Thyroid gland (tissue), 4 donors: Measurements from ENCODE around the gene ST14. TPM values are rescaled to one million over a fixed set of nuclear protein-coding genes. Genes with fewer than 3 reads are reported as not detected.

ENCODE experiments used
- DNase-seq, 2 donors: peaks; one replicate each; pipeline ENCODE4 v3.0.0-alpha.2; 2019
- H3K27ac ChIP-seq, 3 donors: fragments of 200-600 bp; sonication (generic); 1 replicate in 2 of 3; 2 replicates in 1 of 3; pipeline ENCODE4 v1.5.1; 2016 to 2019; ENCODE audit warnings: mild to moderate bottlenecking in 1 of 3, moderate library complexity in 1 of 3
- H3K27me3 ChIP-seq: fragments of 200-600 bp; sonication (generic); one replicate; pipeline ENCODE4 v1.5.1; 2019
- H3K36me3 ChIP-seq, 2 donors: fragments of 200-600 bp; sonication (generic); one replicate each; pipeline ENCODE4 v1.5.1; 2016 to 2019
- H3K4me1 ChIP-seq, 2 donors: fragments of 200-600 bp; sonication (generic); one replicate each; pipeline ENCODE4 v1.5.1; 2017 to 2019
- H3K4me3 ChIP-seq, 3 donors: fragments of 200-600 bp; sonication (generic); replicated peaks in 1 of 3; 1 replicate in 2 of 3; 2 replicates in 1 of 3; pipeline ENCODE4 v1.5.1; 2016; ENCODE audit warnings: mild to moderate bottlenecking in 1 of 3
- H3K9me3 ChIP-seq: fragments of 200-600 bp; sonication (generic); one replicate; pipeline ENCODE4 v1.5.1; 2017
- POLR2A ChIP-seq, 2 donors: fragments of 450-650 bp; IDR thresholded peaks; one replicate each; pipeline ENCODE4 v1.6.1; 2017; ENCODE audit warnings: antibody characterized with exemption in 2 of 2, mild to moderate bottlenecking in 2 of 2, moderate library complexity in 1 of 2
- WGBS, 2 donors: methylation state at CpG; one replicate each; pipeline ENCODE4 v1.1.5; 2017; 5-methylcytosine and 5-hydroxymethylcytosine counted together
- intact Hi-C: fragments of 100-400 bp; cut with DNase I; formaldehyde crosslinking; loops from one replicate; pipeline ENCODE4 v1.15.1; 2023
- total RNA-seq, 4 donors: library from RNA; depleted of rRNA; stranded (reverse); fragments of >200 nt; gene quantifications; one replicate each; pipeline ENCODE4 v1.2.3, GENCODE V29; 2016
- TF ChIP-seq, protein P1 (sequence below), 6 experiments: fragments of 200-600 bp in 3 of 6; fragments of 450-650 bp in 3 of 6; sonication (generic) in 3 of 6; IDR thresholded peaks; one replicate each; pipeline ENCODE4 v1.5.1; 2016 to 2019; ENCODE audit warnings: antibody characterized with exemption in 6 of 6, mild to moderate bottlenecking in 2 of 6, inconsistent platforms in 1 of 6, moderate library complexity in 1 of 6

ST14 gene
- total RNA-seq, 4 donors from 2014 or later, result 53.3 to 102 (median 90.7) TPM

DNA sequence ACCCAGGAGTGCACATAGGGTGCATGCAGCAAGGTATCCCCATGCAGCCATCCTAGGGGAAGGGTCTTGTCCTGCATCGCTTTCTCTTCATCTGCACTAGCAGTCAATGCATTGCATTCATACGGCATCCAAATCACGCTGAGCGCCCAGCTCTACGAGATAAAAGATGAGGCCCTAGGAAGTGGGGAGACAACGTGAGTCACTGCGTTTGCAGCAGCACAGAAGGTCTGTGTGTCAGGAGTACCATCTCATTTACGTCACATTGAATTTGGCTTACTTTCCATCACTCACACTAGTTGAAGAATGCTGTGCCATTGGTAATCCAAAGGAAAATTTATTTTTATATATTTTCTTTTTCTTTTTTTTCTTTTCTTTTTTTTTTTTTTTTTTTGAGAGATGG lies 2.5 kb upstream of the ST14 start:
- Histone ChIP-seq H3K4me1 (peaks cover 15 to 25% of the 10 kb centered on the region in 2 donors), H3K36me3 (no peaks in the 10 kb centered on the region), H3K9me3 (no peaks in the 10 kb centered on the region), H3K27ac (no peak overlapping the region), H3K4me3 (no peak overlapping the region), H3K27me3 (no peaks in the 10 kb centered on the region)
- intact Hi-C loops, result no loop called here
- DNase-seq, result no peak
- TF ChIP-seq, protein P1, sequence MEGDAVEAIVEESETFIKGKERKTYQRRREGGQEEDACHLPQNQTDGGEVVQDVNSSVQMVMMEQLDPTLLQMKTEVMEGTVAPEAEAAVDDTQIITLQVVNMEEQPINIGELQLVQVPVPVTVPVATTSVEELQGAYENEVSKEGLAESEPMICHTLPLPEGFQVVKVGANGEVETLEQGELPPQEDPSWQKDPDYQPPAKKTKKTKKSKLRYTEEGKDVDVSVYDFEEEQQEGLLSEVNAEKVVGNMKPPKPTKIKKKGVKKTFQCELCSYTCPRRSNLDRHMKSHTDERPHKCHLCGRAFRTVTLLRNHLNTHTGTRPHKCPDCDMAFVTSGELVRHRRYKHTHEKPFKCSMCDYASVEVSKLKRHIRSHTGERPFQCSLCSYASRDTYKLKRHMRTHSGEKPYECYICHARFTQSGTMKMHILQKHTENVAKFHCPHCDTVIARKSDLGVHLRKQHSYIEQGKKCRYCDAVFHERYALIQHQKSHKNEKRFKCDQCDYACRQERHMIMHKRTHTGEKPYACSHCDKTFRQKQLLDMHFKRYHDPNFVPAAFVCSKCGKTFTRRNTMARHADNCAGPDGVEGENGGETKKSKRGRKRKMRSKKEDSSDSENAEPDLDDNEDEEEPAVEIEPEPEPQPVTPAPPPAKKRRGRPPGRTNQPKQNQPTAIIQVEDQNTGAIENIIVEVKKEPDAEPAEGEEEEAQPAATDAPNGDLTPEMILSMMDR (IDR thresholded peaks at IDR 0.05), result no peak
- no peak for TF ChIP-seq POLR2A (IDR thresholded peaks at IDR 0.05)
- WGBS, 2 donors, result 92 to 97% methylated on average over 8 of the region's 8 CpGs

DNA sequence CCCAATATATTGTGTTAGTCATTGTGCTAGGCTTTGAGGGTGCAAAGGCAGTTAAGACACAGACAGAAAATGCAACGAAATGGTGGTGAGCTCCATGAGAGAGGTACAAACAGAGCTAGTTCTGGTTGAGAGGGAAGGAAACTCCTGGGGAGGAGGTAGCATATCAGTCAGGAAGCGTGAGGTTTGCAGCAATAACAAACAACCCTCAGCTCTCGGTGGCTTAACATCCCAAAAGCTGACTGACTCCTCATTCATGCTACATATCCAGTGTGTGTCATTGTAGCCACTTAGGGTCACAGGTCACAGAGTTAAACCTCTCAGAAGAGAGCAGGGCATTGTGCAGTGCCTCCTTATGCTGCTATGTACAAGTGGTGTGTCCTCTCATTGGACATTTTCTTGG lies 1.7 kb upstream of the ST14 start:
- no peaks in the 10 kb centered on the region for H3K36me3 ChIP-seq
- TF ChIP-seq, protein P1 (IDR thresholded peaks at IDR 0.05), result no peak
- no peak for TF ChIP-seq POLR2A (IDR thresholded peaks at IDR 0.05)
- WGBS, 2 donors, result 83 to 87% methylated on average over 3 of the region's 3 CpGs
- intact Hi-C loops, result no loop called here
- H3K27me3 ChIP-seq, result no peaks in the 10 kb centered on the region
- H3K4me1 ChIP-seq, result peaks cover 15 to 25% of the 10 kb centered on the region in 2 donors
- no peak overlapping the region for H3K4me3 ChIP-seq
- no peak overlapping the region for H3K27ac ChIP-seq
- H3K9me3 ChIP-seq, result no peaks in the 10 kb centered on the region
- DNase-seq, result no peak

DNA sequence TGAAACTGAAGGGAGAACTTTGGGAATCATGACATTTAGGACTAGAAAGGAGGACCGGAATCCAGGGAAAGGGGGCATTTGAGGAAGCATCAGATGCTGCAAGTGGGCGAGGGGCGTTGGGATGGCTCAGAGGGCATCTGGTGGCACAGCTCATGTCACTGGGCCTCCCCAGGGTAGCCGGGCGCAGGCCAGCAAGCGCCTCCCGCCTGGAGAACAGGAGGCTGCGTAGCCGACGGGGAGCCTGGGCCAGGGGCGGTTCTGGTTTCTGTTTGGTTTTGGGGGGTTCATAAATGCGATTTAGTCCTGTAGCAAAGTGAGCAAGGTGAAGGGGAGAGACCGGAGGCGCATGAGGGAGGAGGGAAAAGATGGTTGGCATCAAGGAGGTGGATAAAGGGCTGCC lies 443 bp upstream of the ST14 start:
- Histone ChIP-seq H3K36me3 (no peaks in the 10 kb centered on the region), H3K4me1 (peaks cover 15 to 38% of the 10 kb centered on the region in 2 donors), H3K9me3 (no peaks in the 10 kb centered on the region), H3K27me3 (no peaks in the 10 kb centered on the region), H3K4me3 (peak overlapping the region in 1 of 3 donors; percentile 48), H3K27ac (peak overlapping the region in 1 of 3 donors; percentile 82)
- DNase-seq, result no peak
- intact Hi-C loops, result no loop called here
- no peak for TF ChIP-seq POLR2A (IDR thresholded peaks at IDR 0.05)
- TF ChIP-seq, protein P1 (IDR thresholded peaks at IDR 0.05), result no peak
- 76 to 77% methylated on average over 14 of the region's 14 CpGs for WGBS, 2 donors

DNA sequence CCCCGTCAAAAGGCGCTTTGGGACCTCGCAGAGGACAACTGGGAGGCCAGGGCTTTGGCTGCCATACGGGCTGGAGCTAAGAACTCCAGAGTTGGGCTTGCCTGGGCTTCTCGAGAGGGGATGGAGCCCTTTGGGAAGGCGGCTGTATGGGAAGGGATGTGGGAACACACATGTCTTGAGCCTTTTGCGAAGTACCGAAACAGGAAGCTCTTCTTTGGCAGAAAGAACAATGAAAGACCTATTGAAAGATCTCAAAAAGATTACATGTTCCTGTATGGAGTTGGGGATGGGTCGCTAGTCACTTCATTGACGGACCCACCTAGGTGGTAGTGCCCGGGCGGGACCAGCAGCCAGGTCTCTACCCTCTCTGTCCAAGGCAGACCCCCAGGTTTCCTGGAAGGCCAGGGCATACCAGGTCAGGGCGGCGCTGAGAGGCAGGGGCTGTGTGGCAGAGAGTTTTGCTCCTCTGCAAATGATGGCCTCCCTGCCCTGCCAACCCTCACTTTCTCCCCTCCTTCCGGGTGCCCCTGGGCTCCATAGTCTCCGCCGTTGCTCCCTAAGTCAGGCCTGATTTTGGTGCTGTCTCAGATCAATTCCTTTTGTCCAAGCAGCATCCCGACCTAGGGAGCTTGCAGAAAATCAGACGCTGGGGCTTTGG lies 1.0 kb downstream of the ST14 start:
- WGBS, 2 donors, result 25 to 30% methylated on average over 18 to 19 of the region's 19 CpGs
- Histone ChIP-seq H3K4me1 (peaks cover 26 to 46% of the 10 kb centered on the region in 2 donors), H3K9me3 (no peaks in the 10 kb centered on the region), H3K36me3 (no peaks in the 10 kb centered on the region), H3K27ac (peak overlapping the region in 2 of 3 donors; percentile 10 to 82), H3K4me3 (peak overlapping the region in 2 of 3 donors; percentile 48 to 58), H3K27me3 (no peaks in the 10 kb centered on the region)
- no peak for DNase-seq
- TF ChIP-seq POLR2A (IDR thresholded peaks at IDR 0.05), result no peak
- TF ChIP-seq, protein P1 (IDR thresholded peaks at IDR 0.05), result no peak
- intact Hi-C loops, result no loop called here

DNA sequence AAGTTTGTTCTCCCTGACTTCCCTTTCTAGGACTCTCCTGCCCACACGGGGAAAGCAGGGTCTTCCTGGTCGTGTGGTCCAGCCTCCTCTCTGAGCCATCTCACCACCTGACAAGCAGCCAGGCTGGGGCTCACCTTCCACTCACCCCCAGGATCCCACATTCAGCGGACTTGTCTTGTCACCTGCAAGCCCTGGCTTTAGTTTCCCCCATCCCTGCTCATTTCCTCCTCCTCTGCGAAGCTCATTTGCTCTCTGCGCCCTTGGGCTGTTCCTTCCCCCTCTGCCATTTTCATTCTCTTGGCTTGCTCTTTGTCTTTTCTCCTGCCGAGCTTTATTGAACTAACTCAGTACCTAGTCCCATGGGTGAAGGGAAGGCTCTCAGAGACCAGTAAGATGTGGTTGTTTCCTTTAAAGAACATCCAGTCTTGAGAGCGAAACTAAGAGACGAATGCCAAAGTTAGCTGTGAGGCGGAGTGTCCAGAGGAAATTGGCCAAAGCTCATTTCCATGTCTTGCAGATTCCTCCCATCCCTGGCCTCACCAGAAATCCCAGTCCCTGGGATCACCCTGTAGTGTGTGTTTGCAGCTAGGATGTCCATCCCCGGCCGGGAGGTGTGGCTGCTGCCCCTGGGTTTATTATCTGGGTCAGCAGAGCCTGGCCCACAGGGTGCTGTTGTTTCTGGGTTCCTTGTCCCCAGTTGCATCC lies 2.0 kb downstream of the ST14 start:
- H3K4me3 ChIP-seq, result no peak overlapping the region

More for the DNA sequence above, 2.0 kb downstream of the ST14 start:
- Histone ChIP-seq H3K27ac (peak overlapping the region in 1 of 3 donors; percentile 82), H3K9me3 (no peaks in the 10 kb centered on the region), H3K27me3 (no peaks in the 10 kb centered on the region), H3K36me3 (no peaks in the 10 kb centered on the region), H3K4me1 (peaks cover 30 to 56% of the 10 kb centered on the region in 2 donors)
- 66 to 67% methylated on average over 11 of the region's 11 CpGs for WGBS, 2 donors
- intact Hi-C loops, result no loop called here
- DNase-seq, result no peak
- TF ChIP-seq POLR2A (IDR thresholded peaks at IDR 0.05), result no peak
